Stimulated activated CD8-positive, alpha-beta memory T cell treated with anti-CD3 and anti-CD28 coated beads, Interleukin-7, amount 100 ng/mL, for 1 hour (primary cell): ENCODE measurements around the gene GJB3.
"Not testable (repeated sequence)": the region's sequence is repeated elsewhere in the genome, so short reads cannot be mapped to it uniquely, and the experiment has no call there.

Experiments
- DNase-seq, 2 donors: peaks; one replicate each; pipeline ENCODE4 v3.0.0-alpha.2; 2020; ENCODE audit warnings: low read depth in 2 of 2

GJB3 gene

DNA sequence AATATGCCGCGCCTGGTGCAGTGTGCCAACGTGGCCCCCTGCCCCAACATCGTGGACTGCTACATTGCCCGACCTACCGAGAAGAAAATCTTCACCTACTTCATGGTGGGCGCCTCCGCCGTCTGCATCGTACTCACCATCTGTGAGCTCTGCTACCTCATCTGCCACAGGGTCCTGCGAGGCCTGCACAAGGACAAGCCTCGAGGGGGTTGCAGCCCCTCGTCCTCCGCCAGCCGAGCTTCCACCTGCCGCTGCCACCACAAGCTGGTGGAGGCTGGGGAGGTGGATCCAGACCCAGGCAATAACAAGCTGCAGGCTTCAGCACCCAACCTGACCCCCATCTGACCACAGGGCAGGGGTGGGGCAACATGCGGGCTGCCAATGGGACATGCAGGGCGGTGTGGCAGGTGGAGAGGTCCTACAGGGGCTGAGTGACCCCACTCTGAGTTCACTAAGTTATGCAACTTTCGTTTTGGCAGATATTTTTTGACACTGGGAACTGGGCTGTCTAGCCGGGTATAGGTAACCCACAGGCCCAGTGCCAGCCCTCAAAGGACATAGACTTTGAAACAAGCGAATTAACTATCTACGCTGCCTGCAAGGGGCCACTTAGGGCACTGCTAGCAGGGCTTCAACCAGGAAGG lies 4.3 kb downstream of the GJB3 start:
- DNase-seq: no peak

DNA sequence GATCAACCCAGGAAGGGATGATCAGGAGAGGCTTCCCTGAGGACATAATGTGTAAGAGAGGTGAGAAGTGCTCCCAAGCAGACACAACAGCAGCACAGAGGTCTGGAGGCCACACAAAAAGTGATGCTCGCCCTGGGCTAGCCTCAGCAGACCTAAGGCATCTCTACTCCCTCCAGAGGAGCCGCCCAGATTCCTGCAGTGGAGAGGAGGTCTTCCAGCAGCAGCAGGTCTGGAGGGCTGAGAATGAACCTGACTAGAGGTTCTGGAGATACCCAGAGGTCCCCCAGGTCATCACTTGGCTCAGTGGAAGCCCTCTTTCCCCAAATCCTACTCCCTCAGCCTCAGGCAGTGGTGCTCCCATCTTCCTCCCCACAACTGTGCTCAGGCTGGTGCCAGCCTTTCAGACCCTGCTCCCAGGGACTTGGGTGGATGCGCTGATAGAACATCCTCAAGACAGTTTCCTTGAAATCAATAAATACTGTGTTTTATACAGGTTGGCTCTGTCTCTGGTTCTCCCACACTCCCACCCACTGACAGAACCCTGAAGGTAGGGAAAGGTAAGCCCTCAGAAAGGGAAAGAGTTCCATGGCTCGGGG lies 5.0 kb downstream of the GJB3 start:
- DNase-seq: no peak

DNA sequence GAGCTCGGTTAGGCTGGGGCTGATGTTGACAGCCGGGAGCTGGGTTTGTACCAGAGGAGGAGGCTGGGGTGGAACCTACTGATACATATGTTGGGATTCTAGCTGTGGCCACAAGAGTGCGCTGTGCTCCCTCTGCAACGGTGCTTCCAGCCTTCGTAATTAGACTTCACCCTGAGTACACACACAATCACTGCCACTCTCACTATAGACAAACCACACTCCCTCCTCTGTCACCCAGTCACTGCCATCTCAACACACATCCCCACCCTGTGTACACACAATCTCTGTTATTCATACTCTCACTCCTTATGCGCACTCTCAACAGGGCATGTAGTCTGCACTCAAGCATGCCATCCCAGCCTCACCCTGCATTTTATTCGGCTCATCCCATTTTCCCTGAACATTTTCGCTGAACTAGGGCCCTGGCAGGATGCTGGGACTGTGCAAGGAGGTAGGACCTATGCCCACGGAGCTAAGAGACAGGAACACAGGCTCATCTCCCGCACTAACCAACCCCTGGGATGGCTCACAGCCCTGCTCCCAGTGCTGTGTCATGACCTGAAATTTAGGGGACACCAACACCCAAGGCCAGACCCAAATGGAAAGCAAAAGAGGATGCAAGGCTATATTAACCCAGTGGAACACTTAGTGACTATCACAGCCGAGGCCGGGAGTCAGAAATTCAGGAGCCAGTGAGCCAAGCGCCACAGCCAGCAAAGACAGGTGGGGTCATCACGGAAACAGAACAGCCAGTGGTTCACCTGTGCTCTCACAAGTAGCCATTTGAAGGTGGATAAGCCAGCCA lies 5.7 kb downstream of the GJB3 start:
- DNase-seq: peak; percentile 4 to 27

DNA sequence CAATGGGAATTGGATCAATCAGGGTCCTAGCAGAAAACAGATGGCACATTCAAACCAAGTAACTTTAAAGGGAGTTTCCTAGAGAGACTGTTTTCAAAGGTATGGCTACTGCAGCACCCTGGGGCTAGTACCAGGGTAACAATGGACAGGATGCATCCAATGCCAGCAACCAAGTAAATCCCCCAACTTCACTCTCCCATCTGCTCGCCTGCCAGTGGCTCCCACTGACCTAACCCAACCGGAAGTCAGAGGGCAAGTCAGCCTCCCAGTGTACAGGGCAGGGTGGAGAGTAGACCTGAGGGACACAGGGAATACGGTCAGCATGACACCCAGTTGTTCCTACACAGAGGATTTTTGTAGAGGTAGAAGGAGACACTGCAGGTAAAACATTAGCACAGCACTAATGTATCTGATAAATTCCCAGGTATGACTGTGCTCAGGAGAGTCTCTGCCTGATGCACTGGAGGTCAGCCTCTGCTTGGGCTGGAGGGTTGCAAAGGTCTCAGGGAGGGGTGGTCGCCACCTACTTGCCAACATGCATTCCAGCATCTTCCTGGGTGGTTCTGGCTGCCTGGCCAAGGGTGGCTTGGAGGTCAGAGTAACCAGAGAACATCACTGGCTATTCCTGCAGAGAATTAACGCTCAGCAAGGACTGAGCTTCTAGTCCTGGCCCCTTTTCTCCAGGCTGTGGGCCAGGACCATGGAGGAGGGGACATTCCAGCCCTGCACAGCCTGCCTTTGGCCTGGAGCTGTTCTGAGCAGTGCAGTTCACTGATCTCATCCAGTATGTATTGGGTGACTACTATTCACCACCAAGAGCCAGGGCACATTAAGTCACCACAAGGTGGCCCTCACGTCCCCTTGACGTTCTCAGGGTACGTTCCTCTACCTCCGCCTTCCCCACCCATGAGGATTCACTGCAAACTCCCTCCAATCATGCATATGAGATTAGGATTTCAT lies 6.7 kb downstream of the GJB3 start:
- DNase-seq: no peak

DNA sequence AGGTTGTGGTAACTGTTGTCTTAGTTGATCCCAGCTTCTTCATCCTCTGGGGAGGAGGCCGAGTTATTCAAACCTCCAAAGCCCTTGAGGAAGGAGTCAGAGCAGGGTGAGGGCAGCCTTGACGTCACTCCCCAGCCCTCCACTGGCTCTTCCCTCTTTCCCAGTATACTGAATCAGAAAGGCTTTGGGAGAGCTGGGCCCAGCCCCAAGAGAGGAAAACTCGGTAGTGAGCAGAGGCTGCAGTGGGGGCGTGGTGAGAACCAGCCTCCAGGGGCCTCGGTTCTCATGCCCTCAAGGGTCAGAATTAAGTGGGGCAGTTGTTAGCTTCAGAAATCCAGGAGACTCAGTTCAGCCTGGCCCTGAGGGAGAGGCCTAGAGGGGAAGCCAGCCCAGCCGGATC lies 10.0 kb downstream of the GJB3 start:
- no peak for DNase-seq

DNA sequence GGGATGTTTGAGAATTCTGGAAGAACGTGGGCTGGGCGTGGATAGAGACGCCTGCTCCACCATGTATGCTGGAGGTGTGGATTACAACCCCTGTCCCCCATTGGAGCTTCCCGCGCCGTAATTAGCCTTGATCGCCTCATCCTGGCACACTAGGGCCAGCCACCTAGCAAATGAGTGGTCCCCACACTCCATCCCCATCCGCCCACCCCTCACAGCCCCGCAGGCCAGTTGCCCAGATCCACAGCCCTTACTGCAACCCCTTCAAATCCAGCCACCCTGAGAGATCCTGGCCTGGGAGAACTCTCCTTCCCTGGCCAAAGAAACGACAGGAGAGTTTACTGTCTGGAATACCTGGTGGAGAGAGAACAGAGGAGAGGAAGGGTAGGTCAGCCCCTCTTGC lies 11.4 kb downstream of the GJB3 start:
- no peak for DNase-seq

DNA sequence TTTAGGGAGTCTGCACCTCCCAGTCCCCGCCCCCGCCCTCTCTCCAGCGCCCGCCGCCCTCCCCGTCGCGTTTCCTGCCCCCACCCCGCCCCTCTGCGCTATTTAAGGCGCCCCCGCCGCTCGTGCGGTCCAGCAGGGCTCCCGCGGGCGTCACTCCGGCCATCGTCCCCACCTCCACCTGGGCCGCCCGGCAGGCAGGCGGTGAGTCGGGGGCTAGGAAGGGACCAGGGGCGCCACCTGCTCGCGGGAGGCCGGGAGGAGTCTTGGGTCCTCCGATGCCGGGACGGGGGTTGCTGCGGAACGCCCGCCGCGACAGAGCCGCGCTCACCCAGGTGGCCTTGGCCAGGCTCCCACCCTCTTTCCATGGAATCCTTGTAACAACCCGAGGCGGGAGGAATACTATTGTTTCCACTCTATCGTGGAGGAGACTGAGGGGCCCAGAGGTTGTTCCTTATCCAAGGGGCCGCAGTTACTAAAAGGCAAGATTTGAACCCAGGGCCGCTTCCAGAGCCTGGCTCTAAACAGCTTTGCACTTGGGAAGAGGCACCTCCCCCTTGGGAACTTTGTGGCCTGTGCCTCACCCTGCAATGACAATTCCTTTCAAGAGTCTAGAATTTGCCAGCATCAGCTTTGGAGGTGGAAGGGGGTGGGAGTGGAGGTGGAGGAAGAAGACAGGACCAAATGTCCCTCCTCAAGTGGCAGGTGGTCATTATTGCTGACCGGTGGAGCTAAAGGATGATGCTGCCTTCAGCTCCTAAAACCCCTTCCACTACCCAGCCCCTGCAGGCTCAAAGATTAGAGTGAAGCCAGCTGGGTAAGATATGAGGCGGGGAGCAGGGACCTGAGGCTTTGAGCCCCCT lies 12.1 kb downstream of the GJB3 start, which contains the start of gene GJA4:
Gene GJA4 (plus strand): TSS at position 132 of the 860 bp plus-strand sequence. CDS start 1,215 bp downstream, outside the sequence.
- no peak for DNase-seq

DNA sequence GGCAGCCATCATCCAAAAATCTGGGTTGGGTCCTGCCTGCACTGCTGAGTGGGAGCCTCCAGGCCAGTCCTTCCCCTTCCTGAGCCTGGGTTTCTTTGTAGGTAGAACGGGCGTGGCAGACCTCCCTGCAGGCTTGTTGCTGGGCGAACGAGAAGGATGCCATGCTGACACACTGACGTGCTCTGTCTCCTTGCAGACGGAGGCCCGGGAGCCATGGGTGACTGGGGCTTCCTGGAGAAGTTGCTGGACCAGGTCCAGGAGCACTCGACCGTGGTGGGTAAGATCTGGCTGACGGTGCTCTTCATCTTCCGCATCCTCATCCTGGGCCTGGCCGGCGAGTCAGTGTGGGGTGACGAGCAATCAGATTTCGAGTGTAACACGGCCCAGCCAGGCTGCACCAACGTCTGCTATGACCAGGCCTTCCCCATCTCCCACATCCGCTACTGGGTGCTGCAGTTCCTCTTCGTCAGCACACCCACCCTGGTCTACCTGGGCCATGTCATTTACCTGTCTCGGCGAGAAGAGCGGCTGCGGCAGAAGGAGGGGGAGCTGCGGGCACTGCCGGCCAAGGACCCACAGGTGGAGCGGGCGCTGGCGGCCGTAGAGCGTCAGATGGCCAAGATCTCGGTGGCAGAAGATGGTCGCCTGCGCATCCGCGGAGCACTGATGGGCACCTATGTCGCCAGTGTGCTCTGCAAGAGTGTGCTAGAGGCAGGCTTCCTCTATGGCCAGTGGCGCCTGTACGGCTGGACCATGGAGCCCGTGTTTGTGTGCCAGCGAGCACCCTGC lies 13.2 kb downstream of the GJB3 start:
- DNase-seq: no peak

DNA sequence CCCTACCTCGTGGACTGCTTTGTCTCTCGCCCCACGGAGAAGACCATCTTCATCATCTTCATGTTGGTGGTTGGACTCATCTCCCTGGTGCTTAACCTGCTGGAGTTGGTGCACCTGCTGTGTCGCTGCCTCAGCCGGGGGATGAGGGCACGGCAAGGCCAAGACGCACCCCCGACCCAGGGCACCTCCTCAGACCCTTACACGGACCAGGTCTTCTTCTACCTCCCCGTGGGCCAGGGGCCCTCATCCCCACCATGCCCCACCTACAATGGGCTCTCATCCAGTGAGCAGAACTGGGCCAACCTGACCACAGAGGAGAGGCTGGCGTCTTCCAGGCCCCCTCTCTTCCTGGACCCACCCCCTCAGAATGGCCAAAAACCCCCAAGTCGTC lies 13.8 kb downstream of the GJB3 start:
- DNase-seq: no peak

DNA sequence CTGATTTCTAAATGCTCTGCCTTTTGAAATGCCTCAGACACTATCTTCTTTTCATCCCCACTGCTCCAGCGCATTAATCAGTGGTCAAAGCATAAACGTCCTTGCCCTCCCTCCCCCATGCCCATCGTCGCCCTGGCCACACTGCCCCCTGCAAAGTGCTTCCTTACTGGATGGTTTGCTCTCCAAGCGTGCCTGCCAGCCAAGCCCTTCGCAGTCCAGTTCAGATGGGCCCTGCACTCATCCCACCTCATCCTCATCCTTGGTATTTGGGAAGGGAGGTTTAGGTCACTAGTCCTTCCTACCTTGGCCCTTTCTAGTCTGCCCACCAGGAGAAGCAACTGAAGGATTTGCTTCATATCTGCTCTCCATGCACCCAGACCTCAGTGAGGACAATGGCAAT lies 14.9 kb downstream of the GJB3 start:
- DNase-seq: no peak

DNA sequence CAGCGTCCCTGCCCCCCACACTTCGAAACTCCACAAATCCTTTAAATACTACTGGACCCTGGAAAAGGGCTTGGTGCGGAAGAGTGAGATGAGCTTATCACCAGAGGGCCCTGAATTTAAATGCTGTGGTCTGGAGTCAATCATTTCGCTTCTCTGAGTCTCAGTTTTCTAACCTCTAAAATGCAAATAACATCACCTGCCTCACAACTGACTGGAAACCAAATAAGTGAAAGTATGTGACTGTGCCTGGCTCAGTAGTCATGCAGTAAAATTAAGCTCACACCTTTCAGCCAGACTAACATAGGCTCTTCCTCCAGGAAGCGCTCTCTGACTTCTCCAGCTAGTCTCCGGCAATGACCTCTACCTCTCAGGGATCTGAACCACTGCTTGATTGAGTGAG lies 16.0 kb downstream of the GJB3 start:
- DNase-seq: no peak

DNA sequence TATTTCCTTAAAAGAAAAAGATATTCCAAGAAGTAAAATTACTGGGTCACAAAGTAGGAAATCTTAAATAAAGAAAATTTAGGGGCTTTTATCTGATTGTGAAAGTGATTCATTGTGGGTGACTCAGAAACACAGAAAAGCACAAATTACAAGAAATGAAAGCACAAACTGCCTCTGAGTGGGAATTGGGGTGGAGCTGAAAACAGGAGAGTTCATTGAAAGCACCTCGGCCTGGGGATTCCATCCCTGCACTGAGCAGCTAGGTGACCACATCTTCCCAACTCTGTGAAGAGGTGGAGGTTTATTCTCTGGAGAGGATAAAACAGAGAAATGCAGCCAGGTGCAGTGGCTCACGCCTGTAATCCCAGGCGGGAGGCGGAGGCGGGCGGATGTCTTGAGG lies 19.2 kb downstream of the GJB3 start:
- DNase-seq: no peak

DNA sequence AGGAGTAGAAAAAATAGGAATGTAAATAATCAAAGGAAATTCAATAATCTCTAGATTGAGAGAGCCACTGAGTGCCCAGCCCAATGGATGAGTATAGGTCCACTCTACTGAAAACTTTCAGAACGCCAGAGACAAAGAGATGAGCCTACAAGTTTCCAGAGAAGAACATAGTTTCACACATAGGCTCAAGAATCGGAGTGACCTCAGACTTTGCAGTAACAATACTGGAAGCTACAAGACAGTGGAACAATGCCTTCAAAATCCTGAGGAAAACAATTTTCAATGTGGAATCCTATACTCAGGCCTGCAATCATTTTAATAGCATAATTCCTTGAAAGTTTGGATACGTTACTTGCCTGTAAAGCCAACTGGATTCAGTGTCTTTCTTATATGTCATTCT lies 22.8 kb downstream of the GJB3 start:
- no peak for DNase-seq

DNA sequence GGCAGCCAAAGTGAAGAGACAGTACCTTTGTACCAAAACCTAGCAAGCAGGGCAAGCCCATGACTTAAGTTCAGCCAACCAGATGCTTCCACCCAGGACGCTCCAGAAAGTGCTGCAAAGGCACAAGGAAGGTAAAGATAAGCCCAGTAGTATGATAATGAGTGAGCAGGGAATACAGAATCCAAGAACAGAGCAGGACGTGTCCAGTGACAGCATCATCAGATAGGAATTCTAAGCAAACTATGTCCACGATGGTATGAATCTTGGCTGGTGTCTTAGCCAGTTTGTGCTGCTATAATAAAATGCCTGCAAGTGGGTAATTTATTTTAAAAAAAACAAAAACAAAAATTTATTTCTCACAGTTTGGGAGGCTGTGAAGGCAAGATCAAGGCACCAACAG lies 25.4 kb downstream of the GJB3 start:
- DNase-seq: no peak

DNA sequence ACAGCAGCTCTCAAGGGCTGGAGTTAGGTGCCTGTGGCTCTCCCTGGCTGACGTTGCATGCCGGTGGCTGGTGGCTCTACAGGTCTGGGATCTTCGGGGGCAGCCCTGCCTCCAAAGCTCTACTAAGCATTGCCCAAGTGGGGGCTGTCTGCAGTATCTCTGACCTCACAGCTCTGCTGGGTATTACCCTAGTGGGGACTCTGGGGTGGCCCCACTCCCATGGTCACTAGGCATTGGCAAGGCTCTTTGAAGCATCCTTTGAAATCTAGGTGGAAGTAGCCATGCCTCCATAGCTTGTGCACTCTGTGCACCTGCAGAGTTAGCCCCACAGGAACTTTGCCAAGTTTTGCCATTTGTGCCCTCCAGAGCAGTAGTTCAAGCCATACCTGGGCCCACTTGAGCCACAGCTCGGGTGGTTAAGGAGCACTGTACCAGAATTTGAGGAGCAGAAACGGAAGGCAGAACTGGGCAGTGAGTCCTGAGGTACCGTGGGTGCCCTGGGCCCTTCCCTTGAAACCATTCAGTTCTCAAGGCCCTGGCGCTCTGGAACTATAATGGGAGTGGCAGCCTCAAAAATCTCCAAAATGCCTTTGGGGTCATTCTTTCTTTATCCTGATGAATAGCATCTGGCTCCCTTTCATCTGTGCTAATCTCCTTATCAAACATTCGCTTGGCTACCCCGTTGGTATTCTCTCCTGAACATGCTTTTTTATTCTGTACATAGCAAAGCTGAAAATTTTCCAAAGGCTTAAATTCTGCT lies 27.2 kb downstream of the GJB3 start:
- DNase-seq: no peak

DNA sequence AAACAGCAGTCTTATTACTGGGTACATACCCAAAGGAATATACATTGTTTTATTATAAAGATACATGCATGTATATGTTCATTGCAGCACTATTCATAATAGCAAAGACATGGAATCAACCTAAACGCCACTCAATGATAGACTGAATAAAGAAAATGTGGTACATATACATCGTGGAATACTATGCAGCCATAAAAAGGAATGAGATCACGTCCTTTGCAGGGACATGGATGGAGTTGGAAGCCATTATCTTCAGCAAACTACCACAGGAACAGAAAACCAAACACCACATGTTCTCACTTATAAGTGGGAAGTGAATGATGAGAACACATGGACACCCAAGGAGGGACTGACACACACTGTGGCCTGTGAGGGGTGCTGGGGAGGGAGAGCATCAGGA lies 29.8 kb downstream of the GJB3 start:
- not testable (repeated sequence) for DNase-seq

DNA sequence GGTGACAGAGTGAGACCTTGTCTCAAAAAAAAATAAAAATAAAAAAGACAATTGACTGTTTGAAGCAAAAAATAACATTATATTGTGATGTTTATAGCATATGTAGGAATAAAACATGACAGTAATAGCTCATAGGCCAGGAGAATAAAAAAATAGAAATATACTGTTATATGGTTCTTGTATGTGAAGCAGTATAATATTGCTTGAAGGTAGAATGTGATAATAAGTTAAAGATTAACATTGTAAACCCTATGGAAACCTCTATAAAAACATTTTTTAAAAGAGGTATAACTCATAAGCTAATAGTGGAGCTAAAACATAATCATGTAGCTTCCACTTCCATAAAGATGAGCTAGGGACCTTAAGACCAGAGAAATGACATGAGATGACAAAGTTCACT lies 35.3 kb downstream of the GJB3 start:
- no peak for DNase-seq

DNA sequence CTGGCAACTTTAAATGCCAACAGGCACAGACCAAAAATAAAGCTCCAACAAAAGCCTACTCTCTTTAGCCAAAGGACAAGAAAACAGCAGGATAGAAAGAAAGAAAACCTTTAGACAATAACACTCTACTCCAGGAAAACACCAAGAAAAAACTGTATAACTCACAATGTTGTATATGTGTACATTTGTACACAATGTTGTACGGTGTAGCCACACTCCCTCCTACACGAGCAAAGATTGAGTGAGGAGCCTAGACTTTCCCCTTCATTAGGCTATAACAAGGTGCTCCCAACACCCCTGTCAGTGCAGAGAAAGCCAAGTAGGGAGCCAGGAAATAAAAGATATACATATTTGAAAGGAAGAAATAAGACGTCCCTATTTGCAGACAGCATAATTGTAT lies 35.8 kb downstream of the GJB3 start:
- DNase-seq: no peak

DNA sequence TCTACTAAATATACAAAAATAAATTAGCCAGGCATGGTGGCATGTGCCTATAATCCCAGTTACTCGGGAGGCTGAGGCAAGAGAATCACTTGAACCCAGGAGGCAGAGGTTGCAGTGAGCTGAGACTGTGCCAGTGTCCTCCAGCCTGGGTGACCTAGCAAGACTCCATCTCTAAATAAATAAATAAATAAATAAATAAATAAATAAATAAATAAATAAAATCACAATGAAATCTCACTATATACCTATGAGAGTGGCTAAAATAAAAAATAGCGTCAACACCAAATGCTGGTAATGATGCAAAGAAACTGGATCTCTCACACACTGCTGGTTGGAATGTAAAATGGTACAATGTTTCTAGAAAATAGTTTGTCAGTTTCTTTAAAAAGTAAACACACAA lies 37.8 kb downstream of the GJB3 start:
- DNase-seq: not testable (repeated sequence)
